ENCODE data around the gene AGTRAP. TPM values are rescaled to one million over a fixed set of nuclear protein-coding genes. Genes with fewer than 3 reads are reported as not detected.

The AGTRAP gene
- total and polyA plus RNA-seq, 3 donors from 2014 or later: 49.2 to 75.3 (median 64.1) TPM

- Histone ChIP-seq H3K4me1 (no peaks in the 10 kb centered on the region), H3K36me3 (ENCODE audit: low read depth, missing control alignments) (no peaks in the 10 kb centered on the region), H3K4me3 (no peak overlapping the region), H3K9me3 (no peaks in the 10 kb centered on the region), H3K27ac (no peak overlapping the region), H3K27me3 (no peaks in the 10 kb centered on the region)
- TF ChIP-seq POLR2A (IDR thresholded peaks at IDR 0.05) (no peak), CTCF (IDR thresholded peaks at IDR 0.05) (no peak)
- 96% methylated on average over 9 of the region's 9 CpGs for WGBS, 2 donors
- DNase-seq: no peak
- intact Hi-C loops (cut with DNase I; ENCODE audit: low total_unique reads): no loop called here
Measured at GRCh38 chr1:11774753-11775152, 38.8 kb downstream of the AGTRAP start.

- no peaks in the 10 kb centered on the region for H3K36me3 ChIP-seq (ENCODE audit: low read depth, missing control alignments)
- WGBS, 2 donors: 85 to 87% methylated on average over 5 to 6 of the region's 8 CpGs
Measured at GRCh38 chr1:11777658-11778322, 41.9 kb downstream of the AGTRAP start.

GRCh38 chr1:11778336-11778735 lies 42.4 kb downstream of the AGTRAP start:
- no peaks in the 10 kb centered on the region for H3K36me3 ChIP-seq (ENCODE audit: low read depth, missing control alignments)
- no peaks in the 10 kb centered on the region for H3K4me1 ChIP-seq
- no peak overlapping the region for H3K4me3 ChIP-seq
- no peak overlapping the region for H3K27ac ChIP-seq
- intact Hi-C loops (cut with DNase I; ENCODE audit: low total_unique reads): no loop called here
- H3K27me3 ChIP-seq: no peaks in the 10 kb centered on the region
- DNase-seq: no peak
- TF ChIP-seq POLR2A (IDR thresholded peaks at IDR 0.05) (no peak), CTCF (IDR thresholded peaks at IDR 0.05) (no peak)
- H3K9me3 ChIP-seq: no peaks in the 10 kb centered on the region
- 90 to 95% methylated on average over 2 to 9 of the region's 9 CpGs for WGBS, 2 donors

More at GRCh38 chr1:11777658-11778322, 41.9 kb downstream of the AGTRAP start:
- intact Hi-C loops (cut with DNase I; ENCODE audit: low total_unique reads): no loop called here
- Histone ChIP-seq H3K27me3 (no peaks in the 10 kb centered on the region), H3K27ac (no peak overlapping the region), H3K9me3 (no peaks in the 10 kb centered on the region), H3K4me1 (no peaks in the 10 kb centered on the region), H3K4me3 (no peak overlapping the region)
- no peak for DNase-seq
- TF ChIP-seq POLR2A (IDR thresholded peaks at IDR 0.05) (no peak), CTCF (IDR thresholded peaks at IDR 0.05) (no peak)

- no peak for TF ChIP-seq CTCF (IDR thresholded peaks at IDR 0.05)
- no peak for TF ChIP-seq POLR2A (IDR thresholded peaks at IDR 0.05)
- intact Hi-C loops (cut with DNase I; ENCODE audit: low total_unique reads): no loop called here
- DNase-seq: no peak
- Histone ChIP-seq H3K4me1 (no peaks in the 10 kb centered on the region), H3K9me3 (no peaks in the 10 kb centered on the region), H3K27ac (no peak overlapping the region), H3K27me3 (no peaks in the 10 kb centered on the region), H3K36me3 (ENCODE audit: low read depth, missing control alignments) (no peaks in the 10 kb centered on the region), H3K4me3 (no peak overlapping the region)
- WGBS, 2 donors: 84 to 93% methylated on average over 9 to 14 of the region's 15 CpGs
Measured at GRCh38 chr1:11778844-11779623, 43.1 kb downstream of the AGTRAP start.
